ENCODE results near the gene DLG2.

- no peak for TF ChIP-seq POLR2A (IDR thresholded peaks at IDR 0.05)
- no peak for TF ChIP-seq CTCF (IDR thresholded peaks at IDR 0.05)
Observed at GRCh38 chr11:84247129-84247528, 1380.0 kb downstream of the DLG2 start.
